GM21825 (cell line): ENCODE measurements around the gene DNAH11.

Experiments used
- ATAC-seq: cut with Tn5 transposase; IDR thresholded peaks from one replicate; pipeline ENCODE4 v1.9.1; 2021; ENCODE audit warnings: mild to moderate bottlenecking, moderate library complexity; ENCODE audit not compliant: unreplicated experiment

The DNAH11 gene

DNA sequence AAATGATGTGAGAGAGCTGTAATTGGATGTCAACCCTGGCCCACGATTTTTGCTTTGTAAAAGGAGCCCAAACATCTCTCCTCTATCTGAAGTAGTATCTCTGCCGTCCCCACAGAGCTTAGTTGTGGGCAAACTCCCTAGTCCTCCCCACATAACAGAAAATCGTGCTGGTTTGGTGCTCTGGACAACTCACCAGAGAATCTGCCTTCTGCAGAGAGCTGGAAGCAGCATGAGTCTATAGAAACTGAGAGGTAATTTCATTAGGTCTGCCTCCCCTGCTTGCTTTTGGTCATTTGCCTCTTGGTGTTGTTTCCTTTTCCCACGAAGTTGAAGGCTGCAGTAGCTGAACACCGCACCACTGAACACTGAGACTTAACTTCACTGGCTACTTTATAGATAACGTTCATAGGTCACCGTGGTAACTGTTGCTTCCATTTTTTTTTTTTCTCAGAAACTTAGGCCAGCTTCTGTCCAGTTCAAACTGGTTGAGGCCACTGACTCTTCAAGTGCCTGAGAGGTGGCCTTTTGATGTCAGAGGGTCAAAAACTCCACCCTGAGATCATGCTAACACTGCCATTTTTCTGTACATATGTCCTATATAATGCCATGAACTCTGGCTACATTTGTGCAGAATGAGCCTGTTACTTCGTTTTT is 406.2 kb downstream of the DNAH11 start:
- no peak for ATAC-seq
